ENCODE results near the gene CERS6.
"Not testable (repeated sequence)": the region's sequence is repeated elsewhere in the genome, so short reads cannot be mapped to it uniquely, and the experiment has no call there.

Gene CERS6

GRCh38 chr2:168662651-168663208 is 206.7 kb downstream of the CERS6 start:
- FAIRE-seq (no peak), DNase-seq (ENCODE audit: low spot score) (no peak)

GRCh38 chr2:168663993-168664392 is 207.9 kb downstream of the CERS6 start:
- FAIRE-seq = no peak
- no peak for DNase-seq (ENCODE audit: low spot score)

- DNase-seq (ENCODE audit: low spot score); FAIRE-seq: not testable (repeated sequence)
Observed at GRCh38 chr2:168664715-168665114, 208.6 kb downstream of the CERS6 start.

- no peak for FAIRE-seq
- DNase-seq (ENCODE audit: low spot score) = no peak
Observed at GRCh38 chr2:168666339-168666738, 210.3 kb downstream of the CERS6 start.

- no peak for FAIRE-seq
- DNase-seq (ENCODE audit: low spot score) = no peak
Observed at GRCh38 chr2:168667156-168667555, 211.1 kb downstream of the CERS6 start.

GRCh38 chr2:168669151-168669550 is 213.1 kb downstream of the CERS6 start:
- FAIRE-seq (no peak), DNase-seq (ENCODE audit: low spot score) (no peak)

GRCh38 chr2:168670478-168670877 is 214.4 kb downstream of the CERS6 start:
- DNase-seq (ENCODE audit: low spot score) (no peak), FAIRE-seq (no peak)

- no peak for FAIRE-seq
- DNase-seq (ENCODE audit: low spot score) = no peak
Observed at GRCh38 chr2:168671932-168672331, 215.9 kb downstream of the CERS6 start.

- no peak for FAIRE-seq
- DNase-seq (ENCODE audit: low spot score) = no peak
Observed at GRCh38 chr2:168673265-168674189, 217.5 kb downstream of the CERS6 start.

- FAIRE-seq (no peak), DNase-seq (ENCODE audit: low spot score) (no peak)
Observed at GRCh38 chr2:168678153-168678853, 222.2 kb downstream of the CERS6 start.

- FAIRE-seq (no peak), DNase-seq (ENCODE audit: low spot score) (no peak)
Observed at GRCh38 chr2:168679081-168679480, 223.0 kb downstream of the CERS6 start.

GRCh38 chr2:168679741-168680310 is 223.8 kb downstream of the CERS6 start:
- DNase-seq (ENCODE audit: low spot score) (no peak), FAIRE-seq (no peak)

- no peak for FAIRE-seq
- no peak for DNase-seq (ENCODE audit: low spot score)
Observed at GRCh38 chr2:168683996-168684395, 227.9 kb downstream of the CERS6 start.

- DNase-seq (ENCODE audit: low spot score) = no peak
- FAIRE-seq = no peak
Observed at GRCh38 chr2:168684921-168685599, 229.0 kb downstream of the CERS6 start.

GRCh38 chr2:168685600-168686451 is 229.8 kb downstream of the CERS6 start:
- FAIRE-seq (no peak), DNase-seq (ENCODE audit: low spot score) (no peak)

GRCh38 chr2:168686452-168687191 is 230.6 kb downstream of the CERS6 start:
- no peak for DNase-seq (ENCODE audit: low spot score)
- no peak for FAIRE-seq

- DNase-seq (ENCODE audit: low spot score) (no peak), FAIRE-seq (no peak)
Observed at GRCh38 chr2:168687314-168687713, 231.2 kb downstream of the CERS6 start.

- DNase-seq (ENCODE audit: low spot score) (no peak), FAIRE-seq (no peak)
Observed at GRCh38 chr2:168690381-168690885, 234.4 kb downstream of the CERS6 start.

- DNase-seq (ENCODE audit: low spot score) (no peak), FAIRE-seq (no peak)
Observed at GRCh38 chr2:168691221-168691620, 235.1 kb downstream of the CERS6 start.

All from RCC 7860 (cell line).